ENCODE results near the gene BCDIN3D.

Gene BCDIN3D

GRCh38 chr12:49794811-49795653, 47.9 kb downstream of the BCDIN3D start:
- DNase-seq: no peak

DNA sequence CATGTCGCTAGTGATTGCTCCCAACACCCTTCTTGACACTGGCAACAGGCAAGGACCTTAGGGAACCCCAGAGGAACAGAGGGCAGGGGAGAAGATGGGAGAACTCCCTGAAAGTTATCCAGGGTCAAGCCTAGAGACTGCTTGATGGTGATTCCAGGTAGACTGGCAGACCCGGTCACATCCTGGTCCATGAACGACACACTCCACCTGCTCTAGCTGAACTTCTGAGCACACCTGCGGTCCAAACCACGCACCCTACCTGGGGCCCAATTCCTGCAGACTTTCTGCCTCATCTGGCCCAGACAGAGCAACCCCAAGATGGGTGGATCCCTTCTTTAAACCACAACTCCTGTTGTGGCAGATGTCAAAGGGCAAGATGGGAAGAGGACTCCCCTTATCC, 48.9 kb downstream of the BCDIN3D start:
- DNase-seq: no peak

DNA sequence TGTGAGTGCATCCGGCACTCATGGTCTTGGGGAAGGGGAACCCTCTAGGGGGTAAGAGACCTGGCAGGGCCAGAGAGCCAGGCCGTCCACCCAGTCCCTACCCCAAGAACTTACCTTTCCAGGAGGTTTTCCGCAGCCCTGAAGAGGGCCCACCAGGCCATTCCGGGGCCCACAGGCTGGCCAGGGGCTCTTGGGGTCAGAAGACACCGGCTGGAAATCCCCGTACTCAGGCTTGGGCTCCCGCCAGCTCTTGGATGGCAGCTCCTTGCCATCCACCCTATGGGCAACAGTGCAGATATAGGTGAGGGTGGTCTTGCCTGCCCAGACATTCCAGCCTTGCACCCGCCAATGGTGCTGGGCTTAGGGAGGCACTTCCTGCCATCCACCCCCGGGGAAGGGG, 49.3 kb downstream of the BCDIN3D start:
- DNase-seq: no peak

- DNase-seq: no peak
Measured at GRCh38 chr12:49792976-49793580, 49.8 kb downstream of the BCDIN3D start.

DNA sequence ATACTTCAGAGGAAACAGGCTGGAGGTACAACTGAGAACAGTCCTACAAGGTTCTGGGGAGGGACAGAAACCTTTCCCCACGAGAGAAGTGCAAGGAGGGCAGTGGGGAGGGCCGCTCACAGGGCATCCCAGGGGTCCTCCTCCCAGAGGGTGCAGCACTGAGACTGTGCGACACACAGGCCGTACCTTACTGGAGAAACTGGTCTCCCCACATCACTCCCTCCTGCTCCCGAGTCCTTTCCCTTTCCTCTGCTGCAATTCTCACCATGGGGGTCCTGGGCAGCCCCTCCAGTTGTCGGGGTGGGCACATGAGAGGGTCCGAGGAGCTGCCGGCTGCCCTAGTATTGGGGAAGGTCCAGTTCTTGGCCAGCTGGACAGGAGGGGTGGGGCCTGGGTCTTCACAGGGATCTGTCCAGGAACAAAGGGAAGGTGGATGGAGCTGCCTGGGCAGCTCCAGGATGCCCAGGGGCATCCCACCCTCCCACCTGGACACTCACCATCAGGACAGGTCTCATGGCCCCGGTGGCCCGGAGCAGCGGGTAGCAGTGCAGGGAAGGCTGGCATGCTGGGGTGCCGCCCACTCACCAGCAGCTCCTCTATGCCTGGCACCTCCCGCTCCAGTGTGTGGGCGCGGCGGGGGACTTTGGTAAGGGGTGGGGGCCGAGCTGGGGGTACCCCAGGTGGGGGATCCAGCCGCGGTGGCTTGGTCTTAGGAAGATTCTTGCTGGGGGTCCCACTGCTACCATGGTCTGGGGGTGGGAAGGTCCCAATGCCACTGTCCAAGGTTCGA, 50.5 kb downstream of the BCDIN3D start:
- no peak for DNase-seq

DNA sequence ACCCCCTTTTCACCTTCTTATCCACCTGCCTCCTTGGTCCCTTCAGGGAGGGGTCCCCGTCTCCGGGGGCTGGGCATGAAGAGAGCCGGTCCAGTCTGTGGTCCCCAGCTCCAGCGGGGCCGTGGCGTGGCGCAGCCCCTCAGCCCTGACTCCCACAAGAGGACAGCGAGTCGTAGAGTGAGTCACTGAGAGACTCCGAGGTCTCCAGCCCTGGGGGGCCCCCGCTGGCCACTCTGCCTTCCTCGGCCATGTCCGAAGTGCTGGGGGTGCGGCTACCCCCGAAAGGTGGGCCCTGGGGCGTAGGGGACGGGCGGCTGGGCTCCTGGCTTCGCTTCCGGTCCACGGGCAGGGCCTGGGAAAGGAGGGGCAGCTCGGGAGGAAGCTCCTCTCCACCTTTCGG, 51.2 kb downstream of the BCDIN3D start:
- DNase-seq: no peak

DNA sequence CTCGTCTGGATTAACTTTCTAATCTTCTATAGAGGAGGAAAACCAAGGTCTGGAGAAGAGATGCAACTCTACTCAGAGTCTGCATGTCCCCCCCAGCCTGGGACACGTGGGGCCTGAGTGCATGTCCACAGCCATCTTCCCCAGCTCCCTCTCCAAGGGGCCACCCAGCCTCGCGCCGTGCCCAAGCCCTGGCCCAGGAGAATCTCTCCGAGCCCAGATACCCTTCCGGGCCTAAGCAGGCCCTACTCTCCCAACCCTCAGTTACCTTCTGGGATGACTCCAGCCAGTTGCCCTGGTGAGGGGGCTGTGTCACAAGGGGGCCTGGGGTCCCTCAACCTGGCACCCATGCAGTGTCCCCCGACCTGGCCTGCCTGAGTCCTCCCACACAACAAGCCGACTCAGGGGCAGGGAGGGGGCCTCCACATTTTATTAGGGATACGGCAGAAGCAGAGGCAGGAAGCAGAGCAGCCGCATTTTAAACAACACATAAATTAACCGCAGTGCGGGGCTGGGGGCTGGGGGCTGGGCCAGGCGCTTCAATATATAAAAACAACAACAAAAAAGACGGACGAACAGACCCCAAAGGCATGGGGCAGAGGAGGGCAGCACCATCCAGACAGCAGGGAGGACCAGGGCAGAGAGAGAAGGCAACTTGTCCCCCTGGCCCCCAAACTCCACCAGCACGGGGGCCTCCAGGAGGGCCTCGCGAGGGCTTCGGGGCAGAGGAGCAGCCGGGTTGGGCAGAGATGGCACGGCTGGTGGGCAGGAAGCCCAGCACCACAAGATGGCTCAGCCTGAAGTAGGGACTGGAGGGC, 52.0 kb downstream of the BCDIN3D start:
- no peak for DNase-seq

GRCh38 chr12:49789992-49790391, 52.9 kb downstream of the BCDIN3D start:
- no peak for DNase-seq

- no peak for DNase-seq
Measured at GRCh38 chr12:49787672-49788071, 55.2 kb downstream of the BCDIN3D start.
